Thyroid gland (tissue), 4 donors: ENCODE results near the gene APOLD1. TPM values are rescaled to one million over a fixed set of nuclear protein-coding genes. Genes with fewer than 3 reads are reported as not detected.

ENCODE experiments used
- DNase-seq, 2 donors: peaks; one replicate each; pipeline ENCODE4 v3.0.0-alpha.2; 2019
- H3K27ac ChIP-seq, 3 donors: fragments of 200-600 bp; sonication (generic); 1 replicate in 2 of 3; 2 replicates in 1 of 3; pipeline ENCODE4 v1.5.1; 2016 to 2019; ENCODE audit warnings: mild to moderate bottlenecking in 1 of 3, moderate library complexity in 1 of 3
- H3K27me3 ChIP-seq: fragments of 200-600 bp; sonication (generic); one replicate; pipeline ENCODE4 v1.5.1; 2019
- H3K36me3 ChIP-seq, 2 donors: fragments of 200-600 bp; sonication (generic); one replicate each; pipeline ENCODE4 v1.5.1; 2016 to 2019
- H3K4me1 ChIP-seq, 2 donors: fragments of 200-600 bp; sonication (generic); one replicate each; pipeline ENCODE4 v1.5.1; 2017 to 2019
- H3K4me3 ChIP-seq, 3 donors: fragments of 200-600 bp; sonication (generic); replicated peaks in 1 of 3; 1 replicate in 2 of 3; 2 replicates in 1 of 3; pipeline ENCODE4 v1.5.1; 2016; ENCODE audit warnings: mild to moderate bottlenecking in 1 of 3
- H3K9me3 ChIP-seq: fragments of 200-600 bp; sonication (generic); one replicate; pipeline ENCODE4 v1.5.1; 2017
- CTCF ChIP-seq, 6 experiments: fragments of 200-600 bp in 3 of 6; fragments of 450-650 bp in 3 of 6; sonication (generic) in 3 of 6; IDR thresholded peaks; one replicate each; pipeline ENCODE4 v1.5.1; 2016 to 2019; ENCODE audit warnings: antibody characterized with exemption in 6 of 6, mild to moderate bottlenecking in 2 of 6, inconsistent platforms in 1 of 6, moderate library complexity in 1 of 6
- POLR2A ChIP-seq, 2 donors: fragments of 450-650 bp; IDR thresholded peaks; one replicate each; pipeline ENCODE4 v1.6.1; 2017; ENCODE audit warnings: antibody characterized with exemption in 2 of 2, mild to moderate bottlenecking in 2 of 2, moderate library complexity in 1 of 2
- WGBS, 2 donors: methylation state at CpG; one replicate each; pipeline ENCODE4 v1.1.5; 2017; 5-methylcytosine and 5-hydroxymethylcytosine counted together
- intact Hi-C: fragments of 100-400 bp; cut with DNase I; formaldehyde crosslinking; loops from one replicate; pipeline ENCODE4 v1.15.1; 2023
- total RNA-seq, 4 donors: library from RNA; depleted of rRNA; stranded (reverse); fragments of >200 nt; gene quantifications; one replicate each; pipeline ENCODE4 v1.2.3, GENCODE V29; 2016

The APOLD1 gene
- total RNA-seq, 4 donors from 2014 or later, result 34.1 to 72.7 (median 49.5) TPM

- DNase-seq, result no peak
- H3K4me3 ChIP-seq, result no peak overlapping the region
- no peak overlapping the region for H3K27ac ChIP-seq
- TF ChIP-seq CTCF (IDR thresholded peaks at IDR 0.05), result no peak
- no peak for TF ChIP-seq POLR2A (IDR thresholded peaks at IDR 0.05)
- 67 to 69% methylated on average over 4 of the region's 4 CpGs for WGBS, 2 donors
- peaks cover 14 to 33% of the 10 kb centered on the region in 2 donors for H3K4me1 ChIP-seq
- intact Hi-C loops, result no loop called here
- no peaks in the 10 kb centered on the region for H3K27me3 ChIP-seq
- H3K9me3 ChIP-seq, result no peaks in the 10 kb centered on the region
- H3K36me3 ChIP-seq, result no peaks in the 10 kb centered on the region
These were observed 5.5 kb downstream of the APOLD1 start for GRCh38 chr12:12790956-12791355.

- peak; percentile 27 to 43 for DNase-seq
These were observed 6.4 kb downstream of the APOLD1 start for GRCh38 chr12:12791756-12792369.

GRCh38 chr12:12792421-12792820, 7.0 kb downstream of the APOLD1 start:
- intact Hi-C loops, result no loop called here

More at GRCh38 chr12:12791756-12792369, 6.4 kb downstream of the APOLD1 start:
- no peak for TF ChIP-seq CTCF (IDR thresholded peaks at IDR 0.05)
- no peak for TF ChIP-seq POLR2A (IDR thresholded peaks at IDR 0.05)
- Histone ChIP-seq H3K9me3 (no peaks in the 10 kb centered on the region), H3K36me3 (no peaks in the 10 kb centered on the region), H3K27me3 (no peaks in the 10 kb centered on the region), H3K4me1 (peaks cover 9 to 27% of the 10 kb centered on the region in 2 donors), H3K27ac (peak overlapping the region in 2 of 3 donors; percentile 11 to 41), H3K4me3 (no peak overlapping the region)
- 11 to 14% methylated on average over 7 of the region's 7 CpGs for WGBS, 2 donors
- intact Hi-C loops, result no loop called here

GRCh38 chr12:12794686-12795085, 9.2 kb downstream of the APOLD1 start:
- peaks cover 9 to 17% of the 10 kb centered on the region in 2 donors for H3K4me1 ChIP-seq
- no peak for TF ChIP-seq CTCF (IDR thresholded peaks at IDR 0.05)
- TF ChIP-seq POLR2A (IDR thresholded peaks at IDR 0.05), result no peak
- no peak overlapping the region for H3K27ac ChIP-seq
- no peaks in the 10 kb centered on the region for H3K9me3 ChIP-seq
- 94 to 98% methylated on average over 2 of the region's 2 CpGs for WGBS, 2 donors
- no peak for DNase-seq
- no peak overlapping the region for H3K4me3 ChIP-seq
- intact Hi-C loops, result no loop called here
- no peaks in the 10 kb centered on the region for H3K36me3 ChIP-seq
- no peaks in the 10 kb centered on the region for H3K27me3 ChIP-seq

More at GRCh38 chr12:12792421-12792820, 7.0 kb downstream of the APOLD1 start:
- WGBS, 2 donors, result 81 to 85% methylated on average over 6 of the region's 6 CpGs
- Histone ChIP-seq H3K4me1 (peaks cover 9 to 24% of the 10 kb centered on the region in 2 donors), H3K27me3 (no peaks in the 10 kb centered on the region), H3K27ac (peak overlapping the region in 2 of 3 donors; percentile 11 to 41), H3K9me3 (no peaks in the 10 kb centered on the region), H3K36me3 (no peaks in the 10 kb centered on the region), H3K4me3 (no peak overlapping the region)
- no peak for DNase-seq
- TF ChIP-seq POLR2A (IDR thresholded peaks at IDR 0.05) (no peak), CTCF (IDR thresholded peaks at IDR 0.05) (no peak)

GRCh38 chr12:12796171-12796570, 10.7 kb downstream of the APOLD1 start:
- Histone ChIP-seq H3K27me3 (no peaks in the 10 kb centered on the region), H3K4me3 (no peak overlapping the region), H3K27ac (no peak overlapping the region), H3K9me3 (no peaks in the 10 kb centered on the region), H3K36me3 (no peaks in the 10 kb centered on the region), H3K4me1 (peaks cover 7 to 12% of the 10 kb centered on the region in 2 donors)
- TF ChIP-seq POLR2A (IDR thresholded peaks at IDR 0.05), result no peak
- TF ChIP-seq CTCF (IDR thresholded peaks at IDR 0.05), result no peak
- no peak for DNase-seq
- WGBS, 2 donors, result 94 to 95% methylated on average over 3 of the region's 3 CpGs
- intact Hi-C loops, result no loop called here
